ENCODE results near the gene RRAGC.

Gene RRAGC, protein sequence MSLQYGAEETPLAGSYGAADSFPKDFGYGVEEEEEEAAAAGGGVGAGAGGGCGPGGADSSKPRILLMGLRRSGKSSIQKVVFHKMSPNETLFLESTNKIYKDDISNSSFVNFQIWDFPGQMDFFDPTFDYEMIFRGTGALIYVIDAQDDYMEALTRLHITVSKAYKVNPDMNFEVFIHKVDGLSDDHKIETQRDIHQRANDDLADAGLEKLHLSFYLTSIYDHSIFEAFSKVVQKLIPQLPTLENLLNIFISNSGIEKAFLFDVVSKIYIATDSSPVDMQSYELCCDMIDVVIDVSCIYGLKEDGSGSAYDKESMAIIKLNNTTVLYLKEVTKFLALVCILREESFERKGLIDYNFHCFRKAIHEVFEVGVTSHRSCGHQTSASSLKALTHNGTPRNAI

DNA sequence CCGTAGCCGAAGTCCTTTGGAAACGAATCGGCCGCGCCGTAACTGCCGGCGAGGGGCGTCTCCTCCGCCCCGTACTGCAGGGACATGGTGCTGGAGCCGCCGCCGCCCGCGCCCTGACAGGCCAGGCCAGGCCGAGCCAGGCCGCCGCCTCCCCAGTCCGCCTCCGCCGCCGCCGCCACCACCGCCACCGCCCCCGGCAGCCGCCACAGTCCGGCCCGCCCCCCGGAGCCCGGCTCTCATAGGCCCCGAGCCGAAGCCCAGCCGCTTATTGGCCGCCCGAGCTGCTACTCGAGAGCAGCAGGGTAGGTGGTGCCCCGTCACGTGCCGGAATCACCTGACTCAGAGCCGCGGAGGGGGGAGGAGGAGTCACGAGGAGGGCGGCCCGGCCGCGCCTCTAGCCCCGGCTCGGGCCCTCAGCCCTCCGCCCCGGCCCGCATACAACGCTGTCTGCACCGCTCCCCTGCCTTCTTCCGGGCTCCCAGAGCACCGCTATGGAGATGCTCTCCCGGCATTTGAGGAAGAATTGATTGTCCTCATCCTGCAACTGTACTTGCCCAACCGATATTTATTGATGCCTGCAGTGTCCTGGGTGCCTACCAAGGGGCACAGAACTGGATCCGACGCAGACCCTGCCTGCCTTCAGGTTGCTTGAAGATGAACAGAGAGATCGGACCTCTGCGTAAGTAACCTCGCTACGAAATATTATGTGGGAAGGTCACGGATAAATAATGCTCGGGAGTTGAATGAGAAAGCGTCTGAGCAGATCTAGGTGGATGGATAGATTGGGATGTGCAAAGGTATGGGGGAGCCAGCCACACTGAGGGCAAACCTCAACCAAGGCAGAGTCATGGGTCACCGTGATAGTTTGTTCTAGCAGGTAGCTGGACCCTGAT lies at the start of gene RRAGC:
Gene RRAGC (minus strand): TSS at position 212 of the 893 bp plus-strand sequence. CDS start 126 bp downstream, at position 86.
- peak; percentile 84 for DNase-seq (ENCODE audit: low read depth, low spot score)

- no peak for DNase-seq (ENCODE audit: low read depth, low spot score)
Observed at GRCh38 chr1:38908821-38909220, 49.2 kb upstream of the RRAGC start.

GRCh38 chr1:38905985-38906384 lies 46.4 kb upstream of the RRAGC start:
- DNase-seq (ENCODE audit: low read depth, low spot score) = no peak

DNA sequence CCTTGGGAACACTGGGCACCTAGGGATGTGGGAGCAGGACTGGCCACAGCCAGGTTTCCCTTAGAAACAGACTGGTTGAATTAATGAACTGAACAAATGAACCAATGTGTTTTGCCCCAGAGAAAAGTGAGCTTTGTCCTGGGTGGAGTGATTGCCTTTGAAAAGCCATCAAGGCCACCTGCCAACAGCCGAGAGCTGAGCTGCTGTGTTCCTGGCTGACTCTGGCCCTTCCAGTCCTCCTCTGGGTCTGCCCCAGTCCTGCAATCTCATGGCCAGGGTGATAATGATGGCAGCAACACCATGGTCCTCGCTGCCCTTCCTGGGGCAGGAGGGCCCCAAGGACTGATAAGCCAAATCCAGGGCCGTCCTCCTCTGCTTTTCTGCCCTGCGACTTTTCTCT lies 40.0 kb upstream of the RRAGC start:
- no peak for DNase-seq (ENCODE audit: low read depth, low spot score)

DNA sequence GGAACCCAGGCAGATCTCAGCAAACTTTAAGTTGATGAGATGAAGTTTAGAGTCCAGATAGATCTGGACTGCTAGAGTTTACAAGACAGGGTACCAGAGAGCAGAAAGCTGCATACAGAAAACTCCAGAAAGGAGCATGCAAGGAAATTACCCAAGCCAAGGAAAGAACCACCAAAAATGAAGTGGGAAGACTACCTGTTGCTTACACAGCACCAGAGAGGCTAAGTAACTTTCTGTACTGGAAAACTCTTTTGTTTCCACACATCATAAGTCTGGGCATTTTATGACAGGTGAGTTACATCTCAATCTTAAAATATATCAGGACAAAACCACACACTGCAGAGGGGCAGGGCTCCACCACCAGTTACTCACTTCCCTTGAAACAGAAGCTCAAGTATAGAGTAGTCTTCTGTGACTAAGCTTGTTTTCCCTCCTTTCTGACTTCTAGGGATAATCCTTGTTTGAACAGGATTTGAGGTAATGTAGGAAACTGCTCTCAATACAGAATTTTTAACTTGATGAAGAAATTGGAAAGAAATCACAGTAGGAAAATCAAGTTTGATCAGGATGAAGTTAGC lies 39.2 kb upstream of the RRAGC start:
- no peak for DNase-seq (ENCODE audit: low read depth, low spot score)

DNA sequence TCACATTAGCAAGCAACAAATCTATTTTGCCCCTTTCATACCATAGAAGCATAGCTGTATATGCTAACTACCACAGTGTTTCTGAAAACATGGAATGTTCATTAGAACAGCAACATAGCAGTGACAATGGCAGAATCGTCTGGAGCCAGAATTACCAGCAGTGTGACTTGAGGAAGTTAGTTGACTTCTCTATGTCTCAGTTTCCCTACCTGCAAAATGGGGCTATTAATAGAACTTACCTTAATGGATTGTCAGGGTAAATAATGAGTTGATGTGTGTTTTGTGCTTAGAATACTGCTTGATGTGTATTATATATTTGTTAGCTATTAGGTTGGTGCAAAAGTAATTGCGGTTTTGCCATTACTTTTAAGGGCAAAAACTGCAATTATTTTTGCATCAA lies 36.6 kb upstream of the RRAGC start:
- DNase-seq (ENCODE audit: low read depth, low spot score) = no peak

DNA sequence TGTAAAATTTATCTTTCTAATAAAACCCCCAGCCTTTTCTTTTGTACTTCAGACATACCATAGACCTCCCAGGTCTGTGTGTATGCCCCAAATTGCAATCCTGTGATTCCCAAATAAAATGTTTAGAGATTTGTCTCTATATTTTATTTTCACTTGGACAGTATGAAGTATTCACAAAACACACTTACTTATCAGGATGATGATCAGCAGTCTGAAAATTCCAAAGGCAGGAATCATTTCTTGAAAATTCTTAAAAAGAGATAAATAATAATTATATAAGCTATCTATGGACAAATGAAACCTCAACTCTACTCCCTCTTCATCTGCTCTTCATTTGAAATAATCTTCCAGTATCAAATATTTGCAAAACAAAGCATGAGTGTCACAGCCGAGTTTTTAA lies 33.4 kb upstream of the RRAGC start:
- DNase-seq (ENCODE audit: low read depth, low spot score) = no peak

DNA sequence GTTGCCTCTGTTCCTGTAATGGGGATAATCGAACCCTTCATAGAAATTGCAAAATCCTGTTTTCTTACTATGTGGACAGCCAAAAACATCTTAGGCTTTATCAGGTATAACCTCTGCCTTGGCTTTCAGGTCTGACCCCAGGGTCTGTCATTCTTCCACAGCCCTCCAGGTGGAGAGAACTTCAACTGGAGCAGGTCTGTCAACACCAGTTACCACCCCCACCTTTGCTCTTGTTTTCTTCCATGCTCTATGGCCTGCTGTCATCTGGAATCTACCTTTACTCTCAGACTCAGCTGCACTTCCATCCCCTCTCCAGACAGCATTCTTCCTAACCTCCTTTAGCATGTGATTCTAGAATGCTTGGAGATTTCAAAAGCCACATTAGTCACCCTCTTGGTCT lies 32.2 kb upstream of the RRAGC start:
- DNase-seq (ENCODE audit: low read depth, low spot score) = peak; percentile 54

GRCh38 chr1:38889589-38889988 lies 30.0 kb upstream of the RRAGC start:
- no peak for DNase-seq (ENCODE audit: low read depth, low spot score)

DNA sequence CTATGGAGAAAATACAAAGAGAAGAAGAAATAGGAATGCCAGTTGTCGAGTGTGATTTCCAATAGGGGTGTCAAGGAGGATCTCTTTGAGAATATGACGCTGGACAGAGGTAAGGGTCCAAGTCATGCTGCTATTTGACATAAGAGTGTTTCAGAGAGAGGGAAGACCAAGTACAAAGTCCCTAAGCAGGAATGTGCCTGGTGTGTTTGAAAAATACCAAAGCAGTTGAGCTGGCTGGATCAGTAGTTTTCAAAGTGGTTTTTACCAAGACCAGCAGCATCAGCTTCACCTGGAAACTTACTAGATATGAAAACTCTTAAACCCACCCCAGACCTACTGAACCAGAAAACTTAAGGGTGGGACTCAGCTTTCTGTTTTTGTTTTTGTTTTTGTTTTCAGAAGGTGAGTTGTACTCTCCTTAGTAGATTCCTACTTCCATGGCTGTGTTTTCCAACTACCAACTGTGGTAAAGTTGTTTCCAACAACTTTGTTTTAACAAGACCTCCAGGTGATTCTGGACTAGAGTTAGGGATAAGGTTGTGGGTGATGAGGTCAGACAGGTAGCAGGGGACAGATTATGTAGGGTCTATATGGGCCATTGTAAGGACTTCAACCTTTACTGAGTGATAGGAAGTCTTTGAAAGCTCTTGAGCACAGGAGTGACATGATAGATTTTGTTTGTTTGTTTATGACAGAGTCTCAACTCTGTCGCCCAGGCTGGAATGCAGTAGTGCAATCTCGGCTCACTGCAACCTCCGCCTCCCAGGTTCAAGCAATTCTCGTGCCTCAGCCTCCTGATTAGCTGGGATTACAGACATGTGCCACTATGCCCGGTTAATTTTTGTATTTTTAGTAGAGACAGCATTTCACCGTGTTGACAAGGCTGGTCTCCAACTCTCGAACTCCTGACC lies 29.1 kb upstream of the RRAGC start:
- no peak for DNase-seq (ENCODE audit: low read depth, low spot score)

GRCh38 chr1:38885092-38885491 lies 25.5 kb upstream of the RRAGC start:
- DNase-seq (ENCODE audit: low read depth, low spot score) = no peak

DNA sequence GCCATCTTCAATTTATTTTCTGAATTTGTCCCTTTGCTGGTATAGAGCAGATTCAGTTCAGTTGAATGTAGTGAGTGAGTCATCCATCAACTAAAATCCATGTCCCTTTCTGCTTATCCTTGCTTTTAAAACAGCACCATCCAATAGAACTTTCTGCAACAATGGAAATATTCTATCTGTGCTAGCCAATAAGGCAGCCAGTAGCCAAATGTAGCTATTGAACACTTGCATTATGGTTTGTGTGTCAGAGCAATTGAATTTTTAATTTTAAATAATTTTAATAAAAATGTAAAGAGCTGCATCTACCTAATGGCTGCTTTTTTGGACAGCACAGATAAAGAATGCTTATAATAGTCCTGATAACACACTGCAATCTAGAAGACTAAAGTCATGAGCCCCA lies 21.9 kb upstream of the RRAGC start, which contains the start of gene GJA9:
Gene GJA9 (minus strand): TSS at position 101 of the 400 bp plus-strand sequence. CDS start 5,489 bp downstream, outside the sequence.
- no peak for DNase-seq (ENCODE audit: low read depth, low spot score)

GRCh38 chr1:38875811-38876210 lies 16.2 kb upstream of the RRAGC start:
- DNase-seq (ENCODE audit: low read depth, low spot score) = no peak

GRCh38 chr1:38873027-38873969 lies 13.7 kb upstream of the RRAGC start, which contains the start of gene MYCBP:
TSS of gene MYCBP (minus strand) at chr1:38873348. CDS start at chr1:38873305, 43 bp downstream.
- DNase-seq (ENCODE audit: low read depth, low spot score) = peak; percentile 88

GRCh38 chr1:38872401-38873026 lies 12.9 kb upstream of the RRAGC start:
- DNase-seq (ENCODE audit: low read depth, low spot score) = no peak

DNA sequence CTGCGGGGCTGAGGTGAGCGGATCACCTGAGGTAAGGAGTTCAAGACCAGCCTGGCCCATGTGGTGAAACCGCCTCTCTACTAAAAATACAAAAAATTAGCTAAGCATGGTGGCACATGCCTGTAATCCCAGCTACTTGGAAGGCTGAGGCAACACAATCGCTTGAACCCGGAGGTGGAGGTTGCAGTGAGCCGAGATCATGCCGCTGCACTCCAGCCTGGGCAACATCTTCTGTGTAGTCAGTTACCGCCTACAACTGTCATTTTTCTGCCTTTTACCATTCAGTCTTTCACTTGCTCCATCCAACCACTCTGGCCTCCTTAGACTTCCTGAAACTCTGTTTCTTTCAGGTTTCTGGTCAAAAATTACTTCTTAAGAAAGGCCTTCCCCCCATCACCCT lies 11.4 kb upstream of the RRAGC start:
- no peak for DNase-seq (ENCODE audit: low read depth, low spot score)

DNA sequence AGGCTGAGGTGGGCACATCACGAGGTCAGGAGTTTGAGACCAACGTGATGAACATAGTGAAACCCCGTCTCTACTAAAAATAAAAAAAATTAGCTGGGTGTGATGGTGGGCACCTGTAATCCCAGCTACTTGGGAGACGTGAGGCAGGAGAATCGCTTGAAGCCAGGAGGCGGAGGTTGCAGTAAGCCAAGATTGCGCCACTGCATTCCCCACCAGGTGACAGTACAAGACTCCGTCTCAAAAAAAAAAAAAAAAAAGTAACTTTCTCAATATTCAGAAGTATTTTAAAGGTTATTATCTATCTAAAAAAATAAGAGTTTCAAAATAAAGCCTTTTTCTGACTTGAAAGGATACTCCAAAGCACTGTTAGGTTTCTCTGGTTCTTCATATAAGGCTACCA lies 7.6 kb upstream of the RRAGC start:
- no peak for DNase-seq (ENCODE audit: low read depth, low spot score)

DNA sequence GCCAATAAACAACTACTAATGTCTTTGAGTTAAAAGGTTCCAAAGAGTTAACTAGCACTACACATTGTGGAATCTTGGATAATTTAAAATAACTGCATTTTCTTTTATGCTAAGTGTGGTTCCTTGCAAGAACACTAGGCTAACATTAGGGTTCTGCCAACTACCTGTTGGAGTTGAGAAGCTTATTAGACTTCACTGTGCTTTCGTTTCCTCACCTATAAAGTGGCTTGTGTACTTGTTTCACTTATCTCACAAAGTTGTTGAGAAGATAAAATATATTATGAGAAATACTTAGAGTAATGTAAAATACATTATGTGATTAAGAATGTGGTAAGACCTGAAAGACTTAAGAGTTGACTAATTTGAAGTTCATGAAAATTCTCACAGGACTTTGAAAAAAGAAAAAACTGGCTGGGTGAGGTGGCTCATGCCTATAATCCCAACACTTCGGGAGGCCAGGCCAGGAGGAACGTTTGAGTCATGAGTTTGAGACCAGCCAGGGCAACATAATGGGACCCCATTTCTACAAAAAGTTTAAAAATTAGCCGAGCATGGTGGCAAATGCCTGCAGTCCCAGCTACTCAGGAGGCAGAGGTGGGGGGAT lies 5.6 kb upstream of the RRAGC start:
- no peak for DNase-seq (ENCODE audit: low read depth, low spot score)

GRCh38 chr1:38860454-38860795 lies 853 bp upstream of the RRAGC start:
- DNase-seq (ENCODE audit: low read depth, low spot score) = no peak

Data from iPS DF 19.7 (cell line).